Stromal cell of bone marrow (primary cell): ENCODE data around the gene TIPARP.

Experiments
- DNase-seq: peaks from one replicate; pipeline ENCODE4 v3.0.0-alpha.2; 2012; ENCODE audit warnings: low read depth

Gene TIPARP

GRCh38 chr3:156742401-156742800, 68.0 kb downstream of the TIPARP start:
- DNase-seq: no peak

DNA sequence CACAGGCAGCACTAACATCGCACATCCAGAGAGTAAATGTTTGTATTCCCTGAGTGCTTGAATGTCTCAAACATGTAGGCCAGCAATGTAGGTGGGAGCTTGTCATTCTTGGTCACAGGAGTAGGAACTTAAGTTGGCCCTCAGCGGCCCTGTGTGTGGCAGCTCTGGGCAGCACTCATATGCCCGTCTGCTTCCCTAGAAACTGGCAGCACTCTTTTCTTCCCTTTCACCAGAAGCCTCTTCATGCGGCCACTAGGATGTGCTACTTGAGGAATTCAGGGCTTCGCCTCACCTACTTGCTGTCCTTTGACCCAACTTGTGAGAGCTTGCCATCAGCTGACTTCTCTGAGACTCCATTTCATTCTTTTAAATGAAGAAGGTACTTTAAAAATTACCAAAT, 69.5 kb downstream of the TIPARP start:
- no peak for DNase-seq

GRCh38 chr3:156744631-156745030, 70.2 kb downstream of the TIPARP start:
- DNase-seq: no peak

GRCh38 chr3:156745766-156746165, 71.4 kb downstream of the TIPARP start:
- DNase-seq: no peak

- no peak for DNase-seq
These were observed 72.7 kb downstream of the TIPARP start for GRCh38 chr3:156747046-156747445.

- DNase-seq: no peak
These were observed 74.9 kb downstream of the TIPARP start for GRCh38 chr3:156749244-156749643.

- no peak for DNase-seq
These were observed 75.9 kb downstream of the TIPARP start for GRCh38 chr3:156750191-156750873.

- peak; percentile 44 for DNase-seq
These were observed 76.5 kb downstream of the TIPARP start for GRCh38 chr3:156750874-156751245.

DNA sequence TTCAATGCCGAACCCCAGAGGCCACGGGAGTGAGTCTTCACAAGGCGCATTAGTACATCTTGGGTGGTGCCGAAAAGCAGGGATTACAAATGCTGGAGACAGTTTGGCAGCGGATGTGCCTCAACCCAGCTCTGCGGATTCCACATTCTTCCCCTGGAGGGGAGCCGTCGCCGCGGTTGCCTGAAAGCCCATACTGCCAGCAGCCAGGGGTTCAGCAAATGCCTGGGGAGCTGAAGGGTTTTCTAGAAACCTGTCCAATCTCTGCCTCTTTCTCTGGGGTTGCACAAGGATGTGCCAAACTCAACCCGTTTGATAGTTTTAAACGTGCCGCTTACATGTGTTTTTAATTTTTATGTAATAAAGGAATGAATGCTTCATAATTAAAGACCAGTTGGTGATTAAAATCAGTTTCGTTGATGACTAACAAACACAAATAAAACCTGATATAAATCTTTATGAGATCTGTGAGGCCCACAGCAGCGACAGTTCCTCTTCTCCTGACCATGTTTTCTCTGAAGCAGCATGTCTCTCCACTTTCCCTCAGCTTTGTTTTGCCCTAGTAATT, 77.2 kb downstream of the TIPARP start:
- DNase-seq: peak; percentile 89
